ENCODE results near the gene ZNF436. TPM values are rescaled to one million over a fixed set of nuclear protein-coding genes. Genes with fewer than 3 reads are reported as not detected.

The ZNF436 gene
- polyA plus RNA-seq, 1 of the 3 experiments (the other 2 are of a cell fraction), result 5.0 TPM

DNA sequence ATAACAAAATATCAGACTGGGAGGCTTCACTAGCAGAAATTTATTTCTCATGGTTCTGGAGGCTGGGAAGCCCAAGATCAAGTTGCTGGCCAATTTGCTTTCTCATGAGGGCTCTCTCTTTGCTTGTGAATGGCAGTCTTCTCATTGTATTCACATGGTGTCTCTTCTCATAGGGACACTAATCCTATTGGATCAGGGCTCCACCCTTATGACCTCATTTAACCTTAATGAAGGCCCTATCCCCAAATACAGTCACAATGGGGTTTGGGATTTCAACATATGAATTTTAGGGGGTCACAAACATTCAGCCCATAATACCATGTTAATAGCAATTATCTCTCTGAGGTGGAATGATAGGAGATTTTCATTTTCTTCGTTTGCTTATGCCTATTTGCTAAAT, 29.6 kb upstream of the ZNF436 start:
- DNase-seq, result no peak
- Histone ChIP-seq H3F3A (replicated peaks; ENCODE audit: insufficient read depth) (peaks cover 29% of the 10 kb centered on the region), H2AFZ (ENCODE audit: low read depth) (no peak overlapping the region), H3K9me2 (no peaks in the 10 kb centered on the region), H3K27me3 (ENCODE audit: insufficient read depth) (no peaks in the 10 kb centered on the region), H3K4me2 (no peak overlapping the region), H3K9me3 (no peaks in the 10 kb centered on the region), H3K4me1 (ENCODE audit: control insufficient read depth in 1 of 2, insufficient read depth in 2 of 2, low read depth in 1 of 2, low read length in 1 of 2) (peaks cover 20 to 21% of the 10 kb centered on the region in 2 experiments), H3K79me2 (ENCODE audit: insufficient read depth) (no peaks in the 10 kb centered on the region), H3K36me3 (replicated peaks in 1 of 2; ENCODE audit: control insufficient read depth in 1 of 2, insufficient read depth in 2 of 2, low read length in 1 of 2) (no peaks in the 10 kb centered on the region), H3K4me3 (ENCODE audit: low read depth in 2 of 2, low read length in 1 of 2) (no peak overlapping the region), H3K9ac (no peak overlapping the region), H3K27ac (ENCODE audit: low read depth in 2 of 2, low read length in 1 of 2) (no peak overlapping the region), H4K20me1 (ENCODE audit: insufficient read depth) (no peaks in the 10 kb centered on the region)
- TF ChIP-seq FOXJ3 (CRISPR knock-in tag; IDR thresholded peaks at IDR 0.05) (no peak), JUND (IDR thresholded peaks at IDR 0.05) (no peak), MEF2A (IDR thresholded peaks at IDR 0.05; ENCODE audit: borderline replicate concordance, low read depth) (no peak), FOSL2 (IDR thresholded peaks at IDR 0.05; ENCODE audit: borderline replicate concordance, low read depth) (no peak), RXRA (IDR thresholded peaks at IDR 0.05; ENCODE audit: borderline replicate concordance, low read depth) (no peak), GABPA (IDR thresholded peaks at IDR 0.05; ENCODE audit: low read depth) (no peak), ELF1 (IDR thresholded peaks at IDR 0.05) (no peak)
- TF ChIP-seq, protein P1, sequence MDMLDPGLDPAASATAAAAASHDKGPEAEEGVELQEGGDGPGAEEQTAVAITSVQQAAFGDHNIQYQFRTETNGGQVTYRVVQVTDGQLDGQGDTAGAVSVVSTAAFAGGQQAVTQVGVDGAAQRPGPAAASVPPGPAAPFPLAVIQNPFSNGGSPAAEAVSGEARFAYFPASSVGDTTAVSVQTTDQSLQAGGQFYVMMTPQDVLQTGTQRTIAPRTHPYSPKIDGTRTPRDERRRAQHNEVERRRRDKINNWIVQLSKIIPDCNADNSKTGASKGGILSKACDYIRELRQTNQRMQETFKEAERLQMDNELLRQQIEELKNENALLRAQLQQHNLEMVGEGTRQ (IDR thresholded peaks at IDR 0.05; ENCODE audit: borderline replicate concordance, low read depth, low read length), result no peak
- TF ChIP-seq, protein P2, sequence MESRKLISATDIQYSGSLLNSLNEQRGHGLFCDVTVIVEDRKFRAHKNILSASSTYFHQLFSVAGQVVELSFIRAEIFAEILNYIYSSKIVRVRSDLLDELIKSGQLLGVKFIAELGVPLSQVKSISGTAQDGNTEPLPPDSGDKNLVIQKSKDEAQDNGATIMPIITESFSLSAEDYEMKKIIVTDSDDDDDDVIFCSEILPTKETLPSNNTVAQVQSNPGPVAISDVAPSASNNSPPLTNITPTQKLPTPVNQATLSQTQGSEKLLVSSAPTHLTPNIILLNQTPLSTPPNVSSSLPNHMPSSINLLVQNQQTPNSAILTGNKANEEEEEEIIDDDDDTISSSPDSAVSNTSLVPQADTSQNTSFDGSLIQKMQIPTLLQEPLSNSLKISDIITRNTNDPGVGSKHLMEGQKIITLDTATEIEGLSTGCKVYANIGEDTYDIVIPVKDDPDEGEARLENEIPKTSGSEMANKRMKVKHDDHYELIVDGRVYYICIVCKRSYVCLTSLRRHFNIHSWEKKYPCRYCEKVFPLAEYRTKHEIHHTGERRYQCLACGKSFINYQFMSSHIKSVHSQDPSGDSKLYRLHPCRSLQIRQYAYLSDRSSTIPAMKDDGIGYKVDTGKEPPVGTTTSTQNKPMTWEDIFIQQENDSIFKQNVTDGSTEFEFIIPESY (IDR thresholded peaks at IDR 0.05; ENCODE audit: borderline replicate concordance, low read depth), result no peak
- CTCF ChIA-PET, result no interaction called here
- 97% methylated on average over 1 of the region's 1 CpG for WGBS (ENCODE audit: low lambda C conversion rate)
- POLR2A ChIA-PET, result no interaction called here

DNA sequence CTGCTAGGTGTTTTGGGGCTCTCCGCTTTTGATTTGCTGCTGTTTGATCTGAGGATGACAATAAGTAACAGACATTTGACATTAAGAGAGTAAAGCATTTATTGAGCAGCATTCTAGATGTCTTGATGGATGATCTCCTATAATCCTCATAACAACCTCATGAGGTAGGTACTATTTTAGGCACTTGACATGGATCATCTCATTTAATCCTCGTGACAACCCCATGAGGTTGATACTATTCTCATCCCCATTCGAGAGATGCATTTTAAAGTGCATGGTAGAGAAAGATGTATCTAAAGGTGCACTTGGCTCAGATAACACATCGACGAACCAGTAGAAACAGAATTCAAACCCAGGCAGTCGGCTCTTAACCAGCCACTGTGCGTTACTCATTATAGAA, 28.3 kb upstream of the ZNF436 start:
- TF ChIP-seq EZH2phosphoT487 (IDR thresholded peaks at IDR 0.05; ENCODE audit: borderline replicate concordance, low read depth), result no peak
- no peaks in the 10 kb centered on the region for H3K27me3 ChIP-seq (ENCODE audit: insufficient read depth)
- H3K9me3 ChIP-seq, result no peaks in the 10 kb centered on the region
- no peaks in the 10 kb centered on the region for H3K9me2 ChIP-seq
- no peak for DNase-seq
- no peak overlapping the region for H3K4me3 ChIP-seq (ENCODE audit: low read depth in 2 of 2, low read length in 1 of 2)
- H3F3A ChIP-seq (replicated peaks; ENCODE audit: insufficient read depth), result peaks cover 27% of the 10 kb centered on the region
- H3K4me2 ChIP-seq, result no peak overlapping the region
- H3K9ac ChIP-seq, result no peak overlapping the region
- H3K36me3 ChIP-seq (replicated peaks in 1 of 2; ENCODE audit: control insufficient read depth in 1 of 2, insufficient read depth in 2 of 2, low read length in 1 of 2), result no peaks in the 10 kb centered on the region
- ChIA-PET CTCF (no interaction called here), POLR2A (no interaction called here)
- no peak overlapping the region for H3K27ac ChIP-seq (ENCODE audit: low read depth in 2 of 2, low read length in 1 of 2)
- peaks cover 9 to 20% of the 10 kb centered on the region in 2 experiments; a peak in 3 of 4 replicates for H3K4me1 ChIP-seq (ENCODE audit: control insufficient read depth in 1 of 2, insufficient read depth in 2 of 2, low read depth in 1 of 2, low read length in 1 of 2)
- WGBS (ENCODE audit: low lambda C conversion rate), result 94% methylated on average over 7 of the region's 7 CpGs
- no peaks in the 10 kb centered on the region for H4K20me1 ChIP-seq (ENCODE audit: insufficient read depth)
- no peaks in the 10 kb centered on the region for H3K79me2 ChIP-seq (ENCODE audit: insufficient read depth)
- no peak overlapping the region for H2AFZ ChIP-seq (ENCODE audit: low read depth)

DNA sequence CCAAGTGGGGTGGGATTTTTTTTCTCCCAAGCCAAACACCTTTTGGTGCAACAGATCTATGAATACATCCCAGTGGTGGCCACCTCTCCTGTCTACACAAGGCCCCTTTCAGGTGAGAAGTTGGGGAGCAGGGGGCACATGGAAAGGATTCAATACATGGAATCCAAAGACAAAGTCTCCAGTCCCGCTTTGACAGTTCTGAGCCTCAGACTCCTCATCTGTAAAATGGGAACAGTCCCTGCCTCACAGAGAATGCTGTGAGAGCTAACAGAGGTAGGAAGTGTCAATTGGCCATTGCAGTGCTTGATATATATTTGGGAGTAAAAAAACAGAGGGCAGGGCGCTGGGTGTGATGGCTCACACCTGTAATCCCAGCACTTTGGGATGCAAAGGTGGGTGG, 26.7 kb upstream of the ZNF436 start:
- H3K9ac ChIP-seq, result no peak overlapping the region
- H3K36me3 ChIP-seq (replicated peaks in 1 of 2; ENCODE audit: control insufficient read depth in 1 of 2, insufficient read depth in 2 of 2, low read length in 1 of 2), result no peaks in the 10 kb centered on the region
- no peaks in the 10 kb centered on the region for H3K9me2 ChIP-seq
- DNase-seq, result no peak
- no peak overlapping the region for H3K4me2 ChIP-seq
- H3K27me3 ChIP-seq (ENCODE audit: insufficient read depth), result no peaks in the 10 kb centered on the region
- no peak overlapping the region for H2AFZ ChIP-seq (ENCODE audit: low read depth)
- ChIA-PET POLR2A (no interaction called here), CTCF (no interaction called here)
- H3K27ac ChIP-seq (ENCODE audit: low read depth in 2 of 2, low read length in 1 of 2), result no peak overlapping the region
- H3K79me2 ChIP-seq (ENCODE audit: insufficient read depth), result no peaks in the 10 kb centered on the region
- WGBS (ENCODE audit: low lambda C conversion rate), result 78% methylated on average over 2 of the region's 2 CpGs
- peaks cover 31% of the 10 kb centered on the region for H3F3A ChIP-seq (replicated peaks; ENCODE audit: insufficient read depth)
- H4K20me1 ChIP-seq (ENCODE audit: insufficient read depth), result no peaks in the 10 kb centered on the region
- H3K4me1 ChIP-seq (ENCODE audit: control insufficient read depth in 1 of 2, insufficient read depth in 2 of 2, low read depth in 1 of 2, low read length in 1 of 2), result peaks cover 6 to 20% of the 10 kb centered on the region in 2 experiments; a peak in 3 of 4 replicates
- H3K9me3 ChIP-seq, result no peaks in the 10 kb centered on the region
- H3K4me3 ChIP-seq (ENCODE audit: low read depth in 2 of 2, low read length in 1 of 2), result no peak overlapping the region
- TF ChIP-seq SMC3 (IDR thresholded peaks at IDR 0.05; ENCODE audit: low read depth, low read length) (no peak), RCOR1 (IDR thresholded peaks at IDR 0.05; ENCODE audit: low read length) (no peak), NFIC (IDR thresholded peaks at IDR 0.05; ENCODE audit: borderline replicate concordance) (no peak), TAF1 (IDR thresholded peaks at IDR 0.05; ENCODE audit: borderline replicate concordance, low read depth, low read length) (no peak), CHD2 (IDR thresholded peaks at IDR 0.05; ENCODE audit: low read length, partially characterized antibody) (no peak), EP300 (IDR thresholded peaks at IDR 0.05; ENCODE audit: borderline replicate concordance in 1 of 2, low read depth in 1 of 2, low read length in 1 of 2) (no peak), TEAD4 (IDR thresholded peaks at IDR 0.05; ENCODE audit: borderline replicate concordance, insufficient read depth) (no peak), POLR2AphosphoS5 (IDR thresholded peaks at IDR 0.05; ENCODE audit: low read depth, low read length) (no peak), FOSL2 (IDR thresholded peaks at IDR 0.05; ENCODE audit: borderline replicate concordance, low read depth) (no peak), SIN3A (IDR thresholded peaks at IDR 0.05; ENCODE audit: borderline replicate concordance, low read depth, low read length) (no peak), ELF1 (IDR thresholded peaks at IDR 0.05) (no peak), JUND (IDR thresholded peaks at IDR 0.05) (no peak)
- TF ChIP-seq, protein P3, sequence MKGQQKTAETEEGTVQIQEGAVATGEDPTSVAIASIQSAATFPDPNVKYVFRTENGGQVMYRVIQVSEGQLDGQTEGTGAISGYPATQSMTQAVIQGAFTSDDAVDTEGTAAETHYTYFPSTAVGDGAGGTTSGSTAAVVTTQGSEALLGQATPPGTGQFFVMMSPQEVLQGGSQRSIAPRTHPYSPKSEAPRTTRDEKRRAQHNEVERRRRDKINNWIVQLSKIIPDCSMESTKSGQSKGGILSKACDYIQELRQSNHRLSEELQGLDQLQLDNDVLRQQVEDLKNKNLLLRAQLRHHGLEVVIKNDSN (IDR thresholded peaks at IDR 0.05; ENCODE audit: borderline replicate concordance, low read depth), result no peak

Measured in SK-N-SH (cell line).